Measurements from ENCODE around the gene ZCCHC3.

ZCCHC3 gene

GRCh38 chr20:284172-284571 is 13.2 kb upstream of the ZCCHC3 start:
- DNase-seq (ENCODE audit: low read depth) = no peak

GRCh38 chr20:286508-286907 is 10.9 kb upstream of the ZCCHC3 start:
- DNase-seq (ENCODE audit: low read depth) = no peak

GRCh38 chr20:288956-289692 is 8.2 kb upstream of the ZCCHC3 start:
- no peak for DNase-seq (ENCODE audit: low read depth)

GRCh38 chr20:289693-290083 is 7.7 kb upstream of the ZCCHC3 start:
- DNase-seq (ENCODE audit: low read depth) = no peak

GRCh38 chr20:290084-290831 is 7.1 kb upstream of the ZCCHC3 start, which contains the start of gene C20orf96:
C20orf96 (minus strand) TSS chr20:290750; CDS start chr20:290610, 140 bp downstream.
- peak; percentile 72 for DNase-seq (ENCODE audit: low read depth)

- DNase-seq (ENCODE audit: low read depth) = no peak
These were observed 2.8 kb upstream of the ZCCHC3 start for GRCh38 chr20:294602-295001.

GRCh38 chr20:295804-296203 is 1.6 kb upstream of the ZCCHC3 start:
- DNase-seq (ENCODE audit: low read depth) = no peak

- peak; percentile 15 for DNase-seq (ENCODE audit: low read depth)
These were observed 780 bp downstream of the ZCCHC3 start for GRCh38 chr20:297925-298775.

- no peak for DNase-seq (ENCODE audit: low read depth)
These were observed 1.5 kb downstream of the ZCCHC3 start for GRCh38 chr20:298776-299391.

- DNase-seq (ENCODE audit: low read depth) = no peak
These were observed 3.1 kb downstream of the ZCCHC3 start for GRCh38 chr20:300345-300990.

GRCh38 chr20:301886-302848 is 4.8 kb downstream of the ZCCHC3 start:
- DNase-seq (ENCODE audit: low read depth) = no peak

GRCh38 chr20:305745-306144 is 8.4 kb downstream of the ZCCHC3 start:
- DNase-seq (ENCODE audit: low read depth) = no peak

GRCh38 chr20:308427-309038 is 11.2 kb downstream of the ZCCHC3 start:
- DNase-seq (ENCODE audit: low read depth) = no peak

- DNase-seq (ENCODE audit: low read depth) = no peak
These were observed 12.0 kb downstream of the ZCCHC3 start for GRCh38 chr20:309306-309840.

GRCh38 chr20:309841-310644 is 12.7 kb downstream of the ZCCHC3 start:
- peak; percentile 56 for DNase-seq (ENCODE audit: low read depth)

- no peak for DNase-seq (ENCODE audit: low read depth)
These were observed 13.3 kb downstream of the ZCCHC3 start for GRCh38 chr20:310645-311044.

- DNase-seq (ENCODE audit: low read depth) = no peak
These were observed 14.2 kb downstream of the ZCCHC3 start for GRCh38 chr20:311609-312008.

GRCh38 chr20:312067-312466 is 14.7 kb downstream of the ZCCHC3 start:
- no peak for DNase-seq (ENCODE audit: low read depth)

- no peak for DNase-seq (ENCODE audit: low read depth)
These were observed 15.5 kb downstream of the ZCCHC3 start for GRCh38 chr20:312866-313265.

All from stimulated activated CD8-positive, alpha-beta memory T cell treated with anti-CD3 and anti-CD28 coated beads, Interleukin-12 subunit alpha, Interleukin-12 subunit beta, amount 100 ng/mL, for 4 hours (primary cell).